ENCODE data around the gene NACA. TPM values are rescaled to one million over a fixed set of nuclear protein-coding genes. Genes with fewer than 3 reads are reported as not detected.

NACA gene
- total and polyA plus RNA-seq, 12 donors: 757 to 1,809 (median 1,236) TPM

DNA sequence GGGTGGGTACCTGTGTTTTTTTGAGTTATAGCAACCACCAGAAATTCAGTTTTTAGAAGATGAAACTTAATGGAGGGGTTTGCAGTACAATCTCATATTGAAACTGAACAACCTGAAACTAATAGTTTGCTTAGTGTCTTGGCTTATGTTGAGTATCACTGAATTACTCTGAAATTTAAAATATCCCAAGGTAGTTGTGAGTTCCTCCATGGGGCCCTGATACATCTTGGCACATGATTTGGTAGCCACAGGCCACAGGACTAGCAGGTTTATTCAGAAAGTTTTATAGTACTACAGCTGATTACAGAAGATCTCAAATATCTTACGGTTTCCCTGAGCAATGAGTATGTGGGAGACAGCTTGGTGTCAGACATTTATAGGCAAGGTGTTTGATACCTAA, 47.4 kb downstream of the NACA start:
- Histone ChIP-seq H3K4me3 (no peak overlapping the region), H3K36me3 (replicated peaks in 1 of 2) (peaks cover 0 to 13% of the 10 kb centered on the region in 2 donors), H3K9me3 (replicated peaks in 1 of 3) (no peaks in the 10 kb centered on the region), H3K4me1 (replicated peaks in 1 of 2) (peaks cover 19 to 69% of the 10 kb centered on the region in 2 donors), H3K27ac (no peak overlapping the region), H3K27me3 (no peaks in the 10 kb centered on the region)
- TF ChIP-seq, protein P1, sequence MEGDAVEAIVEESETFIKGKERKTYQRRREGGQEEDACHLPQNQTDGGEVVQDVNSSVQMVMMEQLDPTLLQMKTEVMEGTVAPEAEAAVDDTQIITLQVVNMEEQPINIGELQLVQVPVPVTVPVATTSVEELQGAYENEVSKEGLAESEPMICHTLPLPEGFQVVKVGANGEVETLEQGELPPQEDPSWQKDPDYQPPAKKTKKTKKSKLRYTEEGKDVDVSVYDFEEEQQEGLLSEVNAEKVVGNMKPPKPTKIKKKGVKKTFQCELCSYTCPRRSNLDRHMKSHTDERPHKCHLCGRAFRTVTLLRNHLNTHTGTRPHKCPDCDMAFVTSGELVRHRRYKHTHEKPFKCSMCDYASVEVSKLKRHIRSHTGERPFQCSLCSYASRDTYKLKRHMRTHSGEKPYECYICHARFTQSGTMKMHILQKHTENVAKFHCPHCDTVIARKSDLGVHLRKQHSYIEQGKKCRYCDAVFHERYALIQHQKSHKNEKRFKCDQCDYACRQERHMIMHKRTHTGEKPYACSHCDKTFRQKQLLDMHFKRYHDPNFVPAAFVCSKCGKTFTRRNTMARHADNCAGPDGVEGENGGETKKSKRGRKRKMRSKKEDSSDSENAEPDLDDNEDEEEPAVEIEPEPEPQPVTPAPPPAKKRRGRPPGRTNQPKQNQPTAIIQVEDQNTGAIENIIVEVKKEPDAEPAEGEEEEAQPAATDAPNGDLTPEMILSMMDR (IDR thresholded peaks at IDR 0.05): no peak
- TF ChIP-seq POLR2A (IDR thresholded peaks at IDR 0.05): no peak
- 81 to 97% (median 88%) methylated on average over 1 of the region's 1 CpG for WGBS, 4 donors
- DNase-seq: no peak
- intact Hi-C loops (cut with DNase I): no loop called here

- Histone ChIP-seq H3K27ac (peak overlapping the region in 1 of 5 donors; percentile 37), H3K36me3 (replicated peaks in 1 of 2) (peaks cover 0 to 20% of the 10 kb centered on the region in 2 donors)
Measured at GRCh38 chr12:56676851-56677580, 48.1 kb downstream of the NACA start.

DNA sequence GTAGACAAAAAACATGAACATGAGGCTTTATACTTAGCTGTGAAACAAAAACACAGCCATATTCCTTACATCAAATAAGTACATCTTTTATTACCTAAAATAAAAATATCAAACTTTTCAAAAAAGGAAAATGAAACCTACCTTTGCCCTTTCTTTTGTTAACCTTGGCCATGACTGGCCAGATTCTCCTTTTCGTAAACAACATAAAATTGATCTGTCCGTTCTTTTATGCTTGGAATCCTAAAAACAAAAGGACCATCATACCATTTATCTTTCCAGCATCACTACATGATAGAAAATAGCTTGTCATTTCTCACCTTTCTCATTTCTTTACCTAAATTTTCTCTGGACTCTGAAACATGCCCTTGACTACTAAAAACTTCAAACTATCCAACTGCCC, 53.5 kb downstream of the NACA start:
- H3K4me3 ChIP-seq: no peak overlapping the region
- TF ChIP-seq, protein P1 (IDR thresholded peaks at IDR 0.05): no peak
- no peak for TF ChIP-seq POLR2A (IDR thresholded peaks at IDR 0.05)
- WGBS, 4 donors: 39 to 54% (median 47%) methylated on average over 2 of the region's 2 CpGs
- no peaks in the 10 kb centered on the region for H3K9me3 ChIP-seq (replicated peaks in 1 of 3)
- H3K27ac ChIP-seq: peak overlapping the region in 2 of 5 donors; percentile 2 to 19
- DNase-seq: no peak
- intact Hi-C loops (cut with DNase I): no loop called here
- peaks cover 21 to 35% of the 10 kb centered on the region in 2 donors for H3K4me1 ChIP-seq (replicated peaks in 1 of 2)
- H3K36me3 ChIP-seq (replicated peaks in 1 of 2): peaks cover 0 to 64% of the 10 kb centered on the region in 2 donors
- H3K27me3 ChIP-seq: no peaks in the 10 kb centered on the region

More at GRCh38 chr12:56676851-56677580, 48.1 kb downstream of the NACA start:
- Histone ChIP-seq H3K9me3 (replicated peaks in 1 of 3) (no peaks in the 10 kb centered on the region), H3K27me3 (no peaks in the 10 kb centered on the region), H3K4me3 (no peak overlapping the region), H3K4me1 (replicated peaks in 1 of 2) (peaks cover 21 to 69% of the 10 kb centered on the region in 2 donors)
- no peak for TF ChIP-seq POLR2A (IDR thresholded peaks at IDR 0.05)
- TF ChIP-seq, protein P1 (IDR thresholded peaks at IDR 0.05): no peak
- intact Hi-C loops (cut with DNase I): no loop called here
- peak in 2 of 7 donors; percentile 16 to 51 for DNase-seq
- WGBS, 4 donors: 71 to 77% (median 75%) methylated on average over 11 of the region's 11 CpGs

DNA sequence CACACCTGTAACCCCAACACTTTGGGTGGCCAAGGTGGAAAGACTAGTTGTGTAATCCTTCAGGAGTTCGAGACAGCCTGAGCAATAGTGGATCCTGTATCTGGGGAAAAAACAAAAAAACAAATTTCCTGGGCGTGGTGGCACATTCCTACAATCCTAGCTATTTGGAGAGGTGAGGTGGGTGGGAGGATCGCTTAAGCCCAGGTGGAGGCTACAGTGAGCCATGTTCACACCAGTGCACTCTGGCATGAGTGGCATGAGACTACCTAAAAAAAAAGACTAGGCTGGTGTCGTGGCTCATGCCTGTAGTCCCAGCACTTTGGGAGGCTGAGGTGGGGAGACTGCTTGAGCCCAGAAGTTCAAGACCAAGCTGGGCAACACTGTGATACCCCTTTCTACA, 54.3 kb downstream of the NACA start:
- intact Hi-C loops (cut with DNase I): no loop called here
- TF ChIP-seq, protein P1 (IDR thresholded peaks at IDR 0.05): no peak
- no peak for TF ChIP-seq POLR2A (IDR thresholded peaks at IDR 0.05)
- Histone ChIP-seq H3K27me3 (no peaks in the 10 kb centered on the region), H3K27ac (no peak overlapping the region), H3K4me1 (replicated peaks in 1 of 2) (peaks cover 13 to 27% of the 10 kb centered on the region in 2 donors), H3K36me3 (replicated peaks in 1 of 2) (peaks cover 0 to 70% of the 10 kb centered on the region in 2 donors), H3K4me3 (no peak overlapping the region), H3K9me3 (replicated peaks in 1 of 3) (no peaks in the 10 kb centered on the region)
- WGBS, 4 donors: 86 to 97% (median 92%) methylated on average over 4 of the region's 4 CpGs
- peak in 2 of 7 donors; percentile 7 to 23 for DNase-seq
